HFFc6 (cell line): Measurements from ENCODE around the gene ODR4. TPM values are rescaled to one million over a fixed set of nuclear protein-coding genes. Genes with fewer than 3 reads are reported as not detected.

ENCODE experiments used
- DNase-seq: peaks from one replicate; pipeline ENCODE4 v3.0.0-alpha.2; 2018
- H3K27ac Mint-ChIP-seq: 2 replicates; pipeline ENCODE4 v1.8.0; 2020; ENCODE audit warnings: mild to moderate bottlenecking, mixed read lengths
- H3K27me3 Mint-ChIP-seq: 2 replicates; pipeline ENCODE4 v1.8.0; 2021; ENCODE audit warnings: mild to moderate bottlenecking, moderate library complexity, mixed read lengths; ENCODE audit not compliant: insufficient read depth
- H3K36me3 Mint-ChIP-seq: 2 replicates; pipeline ENCODE4 v1.8.0; 2021; ENCODE audit warnings: low read depth, mixed read lengths
- H3K4me1 Mint-ChIP-seq: 2 replicates; pipeline ENCODE4 v1.8.0; 2020; ENCODE audit warnings: low read depth, mixed read lengths
- H3K4me3 Mint-ChIP-seq: 2 replicates; pipeline ENCODE4 v1.8.0; 2020; ENCODE audit warnings: mild to moderate bottlenecking, moderate library complexity, mixed read lengths
- H3K9me3 Mint-ChIP-seq: 2 replicates; pipeline ENCODE4 v1.8.0; 2020; ENCODE audit warnings: mild to moderate bottlenecking, mixed read lengths
- long read RNA-seq: library from polyadenylated mRNA; unstranded; transcript quantifications from one replicate; pipeline ENCODE4 v2.0.0, GENCODE V29; 2019
- total RNA-seq, 6 experiments: library from RNA; stranded (reverse); fragmentation: NEBNext Ultra II Directional; extraction: Animal tissue kit (Norgen Biotek cat#: 25700); gene quantifications; 2 replicates in 1 of 6; 3 replicates in 5 of 6; pipeline ENCODE4 v1.2.3, GENCODE V29; 2021
- TF ChIP-seq, protein P1 (sequence below): fragments of 200-600 bp; sonication (generic); IDR thresholded peaks from 2 replicates; pipeline ENCODE4 v1.5.0; 2021; ENCODE audit warnings: antibody characterized with exemption, mild to moderate bottlenecking

Gene ODR4
- 10 to 100 TPM; 10.1 to 15.9 (median 13.1) TPM for total RNA-seq
- long read RNA-seq, transcript ODR4-201 (14 exons, 3,792 nt): major isoform, 9 of 23 reads
- long read RNA-seq, partial matches to known transcripts: 3 of 23 reads
- long read RNA-seq, other reads (novel, unspliced or antisense): 10 of 23 reads

DNA sequence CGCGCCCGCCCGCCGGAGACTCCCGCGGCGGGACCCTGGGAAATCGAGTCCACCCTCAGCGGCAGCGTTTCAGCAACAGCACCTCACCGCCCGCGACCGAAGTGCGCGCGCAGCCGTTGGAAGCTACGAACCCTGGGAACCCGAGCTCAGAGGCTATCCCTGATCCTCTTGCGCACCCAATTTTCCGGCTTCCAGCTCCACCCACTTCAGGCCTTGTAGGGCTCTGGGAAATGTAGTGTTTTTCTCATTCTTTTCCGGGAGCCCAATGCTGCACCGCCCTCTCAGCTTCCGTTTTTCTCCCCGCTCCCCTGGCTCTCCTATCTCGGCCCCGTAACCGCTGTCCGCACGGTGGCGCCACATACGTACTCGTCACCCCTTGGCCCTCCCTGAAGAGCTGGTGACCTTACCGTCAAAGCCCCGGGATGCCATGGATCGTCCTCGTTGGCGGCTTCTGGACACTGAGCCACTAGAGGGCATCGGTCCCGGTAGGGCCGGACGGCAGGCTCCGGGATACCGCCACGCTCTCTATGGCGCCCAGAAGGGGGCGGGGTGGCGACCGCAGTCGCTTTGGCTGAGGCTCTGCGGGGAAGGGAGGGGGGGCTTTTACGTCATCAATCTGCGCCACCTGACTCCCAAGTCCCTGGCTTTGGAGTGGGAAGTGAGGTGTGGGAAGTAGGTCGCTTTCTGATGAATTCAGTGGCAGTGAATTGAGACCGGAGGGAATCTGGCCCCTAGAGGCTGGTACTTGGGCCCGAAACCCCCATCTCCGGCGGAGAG lies at the start of gene ODR4, which contains the start of gene TPR:
ODR4 (plus strand) TSS at position 687 of the 777 bp plus-strand sequence. CDS start 3,948 bp downstream, outside the sequence.
TPR (minus strand) TSS at position 102 of the 777 bp plus-strand sequence. CDS start 225 bp downstream, outside the sequence.
- Mint-ChIP-seq H3K36me3 (peaks cover 35% of the 10 kb centered on the region), H3K4me1 (peaks cover 35% of the 10 kb centered on the region), H3K9me3 (no peaks in the 10 kb centered on the region), H3K27ac (peak within 1 kb of the TSS; percentile 99), H3K4me3 (peak within 1 kb of the TSS; percentile 99), H3K27me3 (peaks cover 2% of the 10 kb centered on the region)
- DNase-seq: peak; percentile 99
- TF ChIP-seq, protein P1, sequence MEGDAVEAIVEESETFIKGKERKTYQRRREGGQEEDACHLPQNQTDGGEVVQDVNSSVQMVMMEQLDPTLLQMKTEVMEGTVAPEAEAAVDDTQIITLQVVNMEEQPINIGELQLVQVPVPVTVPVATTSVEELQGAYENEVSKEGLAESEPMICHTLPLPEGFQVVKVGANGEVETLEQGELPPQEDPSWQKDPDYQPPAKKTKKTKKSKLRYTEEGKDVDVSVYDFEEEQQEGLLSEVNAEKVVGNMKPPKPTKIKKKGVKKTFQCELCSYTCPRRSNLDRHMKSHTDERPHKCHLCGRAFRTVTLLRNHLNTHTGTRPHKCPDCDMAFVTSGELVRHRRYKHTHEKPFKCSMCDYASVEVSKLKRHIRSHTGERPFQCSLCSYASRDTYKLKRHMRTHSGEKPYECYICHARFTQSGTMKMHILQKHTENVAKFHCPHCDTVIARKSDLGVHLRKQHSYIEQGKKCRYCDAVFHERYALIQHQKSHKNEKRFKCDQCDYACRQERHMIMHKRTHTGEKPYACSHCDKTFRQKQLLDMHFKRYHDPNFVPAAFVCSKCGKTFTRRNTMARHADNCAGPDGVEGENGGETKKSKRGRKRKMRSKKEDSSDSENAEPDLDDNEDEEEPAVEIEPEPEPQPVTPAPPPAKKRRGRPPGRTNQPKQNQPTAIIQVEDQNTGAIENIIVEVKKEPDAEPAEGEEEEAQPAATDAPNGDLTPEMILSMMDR: peak; percentile 95

DNA sequence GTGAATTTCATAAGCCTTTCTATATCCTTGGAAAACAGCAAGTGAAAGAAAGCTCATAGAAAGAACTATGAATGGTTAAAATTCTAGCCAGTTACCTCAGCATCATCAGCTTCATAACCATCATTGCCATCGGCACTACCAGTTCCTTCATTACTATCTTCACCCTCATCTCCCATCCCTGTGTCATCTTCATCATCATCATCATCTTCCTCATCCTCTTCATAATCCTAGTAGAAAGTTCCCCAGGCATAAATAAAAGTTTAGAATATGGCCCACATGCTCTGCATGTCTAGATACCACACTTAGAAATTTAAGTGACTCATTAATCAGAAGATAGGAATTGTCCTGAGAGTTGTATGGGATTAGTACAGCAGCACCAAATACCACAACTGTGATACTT lies 49.6 kb upstream of the ODR4 start:
- Mint-ChIP-seq H3K4me1 (peaks cover 8% of the 10 kb centered on the region), H3K4me3 (no peak overlapping the region), H3K9me3 (no peaks in the 10 kb centered on the region), H3K27ac (peak overlapping the region; percentile 67), H3K27me3 (no peaks in the 10 kb centered on the region), H3K36me3 (peaks cover 36% of the 10 kb centered on the region)
- peak; percentile 9 for DNase-seq
- TF ChIP-seq, protein P1: no peak

DNA sequence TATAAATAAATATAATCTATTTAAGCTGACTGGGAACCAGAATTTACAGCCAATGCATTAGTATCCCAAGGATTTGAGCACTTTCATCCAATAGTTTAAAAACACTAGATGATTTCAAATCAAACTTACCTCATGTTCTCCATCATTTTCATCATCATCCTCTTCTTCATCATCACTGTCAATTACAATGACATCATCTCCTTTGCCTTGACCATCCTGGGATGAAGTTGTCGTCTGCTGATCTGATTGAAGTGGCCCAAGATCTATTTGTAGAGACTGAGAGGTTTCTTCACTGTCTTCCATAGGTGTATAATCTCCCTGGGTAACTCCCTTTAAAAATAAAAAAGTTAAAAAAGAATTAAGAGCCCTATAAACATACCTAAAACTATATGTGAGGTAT lies 48.3 kb upstream of the ODR4 start:
- no peak for DNase-seq
- Mint-ChIP-seq H3K4me3 (no peak overlapping the region), H3K36me3 (peaks cover 27% of the 10 kb centered on the region), H3K27ac (no peak overlapping the region), H3K4me1 (peaks cover 8% of the 10 kb centered on the region), H3K9me3 (no peaks in the 10 kb centered on the region), H3K27me3 (no peaks in the 10 kb centered on the region)
- TF ChIP-seq, protein P1: no peak

DNA sequence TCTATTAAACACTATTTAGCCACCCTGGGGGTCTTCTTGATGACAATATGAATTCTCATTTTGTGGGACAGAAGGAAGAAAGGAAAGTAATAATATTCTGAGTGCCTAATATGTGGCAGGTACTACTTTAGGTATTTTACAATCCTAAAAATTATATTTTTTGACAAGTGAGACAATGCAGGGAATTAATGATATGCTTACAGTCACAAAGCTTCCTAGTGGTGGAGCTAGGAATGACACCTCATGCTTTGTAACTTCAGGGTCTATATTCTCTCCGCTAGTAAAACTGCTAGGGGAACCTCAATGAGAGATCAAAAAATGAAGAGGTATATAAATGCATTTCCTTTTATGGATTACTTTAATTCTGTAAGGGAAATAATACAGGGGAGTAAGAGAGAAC lies 44.9 kb upstream of the ODR4 start:
- Mint-ChIP-seq H3K4me1 (peaks cover 8% of the 10 kb centered on the region), H3K27ac (no peak overlapping the region), H3K9me3 (no peaks in the 10 kb centered on the region), H3K36me3 (peaks cover 38% of the 10 kb centered on the region), H3K27me3 (no peaks in the 10 kb centered on the region), H3K4me3 (no peak overlapping the region)
- TF ChIP-seq, protein P1: peak; percentile 71
- no peak for DNase-seq

DNA sequence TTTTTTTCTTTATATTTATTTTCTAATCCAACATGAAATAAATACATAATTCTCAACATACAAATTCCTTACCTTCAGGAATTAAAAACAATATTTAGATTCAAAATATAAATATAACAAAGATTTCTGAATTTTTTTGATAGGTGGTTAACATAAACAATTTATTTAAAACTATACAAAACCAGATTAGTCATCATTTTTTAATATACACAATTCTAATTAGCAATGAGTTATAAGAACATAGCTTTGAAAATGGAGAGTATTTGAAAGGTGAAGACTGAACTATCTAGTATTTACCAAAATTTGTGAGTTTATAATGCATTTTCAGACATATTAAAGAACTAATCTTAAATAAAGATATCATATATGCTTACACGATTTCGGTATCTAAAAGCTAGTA lies 38.1 kb upstream of the ODR4 start:
- Mint-ChIP-seq H3K9me3 (no peaks in the 10 kb centered on the region), H3K27ac (no peak overlapping the region), H3K4me3 (no peak overlapping the region), H3K27me3 (0 out of 2 replicates have a peak, but pooled peaks cover 2% of the 10 kb centered on the region), H3K4me1 (no peaks in the 10 kb centered on the region), H3K36me3 (peaks cover 32% of the 10 kb centered on the region)
- DNase-seq: no peak
- TF ChIP-seq, protein P1: no peak
